HCT116 (cell line): ENCODE data around the gene GPR12. TPM values are rescaled to one million over a fixed set of nuclear protein-coding genes. Genes with fewer than 3 reads are reported as not detected.

Experiments
- ATAC-seq: fragments of 200-7000 bp; cut with Tn5 transposase; 2 replicates; pipeline ENCODE4 v1.9.1; 2020; ENCODE audit warnings: mild to moderate bottlenecking, moderate library complexity
- BruUV-seq: library from RNA; stranded (reverse); fragments of 400-500 nt; replicated peaks from 2 replicates; lab custom pipeline; 2021; lab: Mats Ljungman, UMichigan
- CTCF ChIA-PET: fragments of 300-600 bp; sonication (Branson Sonifier 250); formaldehyde crosslinking; loops from one replicate; lab custom pipeline; 2021; ENCODE audit warnings: antibody characterized with exemption; lab: Charles Lee
- POLR2A ChIA-PET: fragments of 300-600, 350-600 bp; sonication (Branson Sonifier 250); formaldehyde crosslinking; loops from one replicate; lab custom pipeline; 2021; ENCODE audit warnings: antibody characterized with exemption; lab: Charles Lee
- RAD21 ChIA-PET, 2 experiments: fragments of 300-600 bp; sonication (Branson Sonifier 250); formaldehyde crosslinking; loops; one replicate each; lab custom pipeline; 2023; ENCODE audit warnings: low total read pairs in 2 of 2; ENCODE audit not compliant: uncharacterized antibody in 2 of 2, unreplicated experiment in 2 of 2, low non-redundant PET in 1 of 2; lab: Charles Lee
- DNase-seq: peaks from one replicate; pipeline ENCODE4 v3.0.0-alpha.2; 2010; ENCODE audit warnings: low read depth, low spot score
- H2AFZ ChIP-seq: fragments of 200-600 bp; shearing (Covaris generic), sonication (generic); 2 replicates; pipeline ENCODE4 v1.6.1; 2017; ENCODE audit warnings: low read depth, mixed run types, mixed read lengths, antibody characterized with exemption, low read length; ENCODE audit not compliant: poor library complexity, severe bottlenecking
- H3K27ac ChIP-seq: 2 replicates; pipeline ENCODE4 v1.5.1; 2012; ENCODE audit warnings: low read depth, low read length
- H3K27me3 ChIP-seq: fragments of 200-600 bp; sonication (generic); 2 replicates; pipeline ENCODE4 v1.6.1; 2016; ENCODE audit warnings: mixed run types, low read length, mixed read lengths; ENCODE audit not compliant: insufficient read depth
- H3K36me3 ChIP-seq, 2 experiments: fragments of 200-500 bp in 1 of 2; fragments of 200-600 bp in 1 of 2; sonication (Bioruptor generic) in 1 of 2; sonication (generic) in 1 of 2; 2 replicates each; pipeline versions ENCODE4 v1.5.1 to v1.6.1; 2014 to 2016; ENCODE audit warnings: low read length in 2 of 2, inconsistent platforms in 1 of 2, mixed read lengths in 1 of 2, mixed run types in 1 of 2; ENCODE audit not compliant: insufficient read depth in 2 of 2, control insufficient read depth in 1 of 2
- H3K4me1 ChIP-seq, 2 experiments: fragments of 200-600 bp in 1 of 2; sonication (generic) in 1 of 2; 2 replicates each; pipeline versions ENCODE4 v1.5.1 to v1.6.1; 2012 to 2017; ENCODE audit warnings: low read length in 2 of 2, inconsistent platforms in 1 of 2, mild to moderate bottlenecking in 1 of 2, mixed read lengths in 1 of 2, mixed run types in 1 of 2, moderate library complexity in 1 of 2; ENCODE audit not compliant: insufficient read depth in 2 of 2, control insufficient read depth in 1 of 2
- H3K4me2 ChIP-seq: fragments of 200-600 bp; sonication (generic); 2 replicates; pipeline ENCODE4 v1.6.1; 2017; ENCODE audit warnings: mixed run types, low read length, mixed read lengths
- H3K4me3 ChIP-seq, 2 experiments: fragments of 200-600 bp in 1 of 2; sonication (generic) in 1 of 2; replicated peaks in 1 of 2; 2 replicates each; pipeline ENCODE4 v1.5.1; 2011 to 2016; ENCODE audit warnings: low read length in 2 of 2, control low read depth in 1 of 2, low read depth in 1 of 2, mild to moderate bottlenecking in 1 of 2, mixed read lengths in 1 of 2, mixed run types in 1 of 2
- H3K79me2 ChIP-seq: fragments of 200-600 bp; sonication (generic); 2 replicates; pipeline ENCODE4 v1.6.1; 2017; ENCODE audit warnings: mild to moderate bottlenecking, mixed run types, low read length, moderate library complexity, mixed read lengths; ENCODE audit not compliant: insufficient read depth
- H3K9ac ChIP-seq: fragments of 200-600 bp; sonication (generic); 2 replicates; pipeline ENCODE4 v1.6.1; 2016; ENCODE audit warnings: low read length, mixed read lengths
- H3K9me2 ChIP-seq: fragments of 200-600 bp; sonication (generic), shearing (Covaris generic); 2 replicates; pipeline ENCODE4 v1.6.1; 2017; ENCODE audit warnings: mixed run types, mild to moderate bottlenecking, moderate library complexity; ENCODE audit not compliant: insufficient read depth
- H3K9me3 ChIP-seq, 2 experiments: fragments of 200-500 bp in 1 of 2; fragments of 200-600 bp in 1 of 2; sonication (Bioruptor generic) in 1 of 2; sonication (generic) in 1 of 2; 2 replicates each; pipeline ENCODE4 v1.6.1; 2014 to 2017; ENCODE audit warnings: low read length in 2 of 2, mixed read lengths in 2 of 2, inconsistent platforms in 1 of 2, low read depth in 1 of 2, mild to moderate bottlenecking in 1 of 2, mixed run types in 1 of 2, moderate library complexity in 1 of 2; ENCODE audit not compliant: control insufficient read depth in 1 of 2, insufficient read depth in 1 of 2
- H4K20me1 ChIP-seq: fragments of 200-600 bp; sonication (generic), shearing (Covaris generic); 2 replicates; pipeline ENCODE4 v1.6.1; 2017; ENCODE audit warnings: mixed run types, mild to moderate bottlenecking, moderate library complexity; ENCODE audit not compliant: insufficient read depth
- ATF3 ChIP-seq: IDR thresholded peaks from 2 replicates; pipeline ENCODE4 v1.6.1; 2012
- CEBPB ChIP-seq: IDR thresholded peaks from 2 replicates; pipeline ENCODE4 v1.6.1; 2012; ENCODE audit warnings: low read depth
- CTCF ChIP-seq, 3 experiments: fragments of 200-600 bp in 1 of 3; sonication (generic) in 1 of 3; IDR thresholded peaks in 2 of 3; conservative IDR thresholded peaks in 1 of 3; 2 replicates each; pipeline ENCODE4 v1.5.1; 2012 to 2017; ENCODE audit warnings: low read depth in 2 of 3, low read length in 2 of 3, antibody characterized with exemption in 1 of 3, borderline replicate concordance in 1 of 3, control low read depth in 1 of 3, mild to moderate bottlenecking in 1 of 3, mixed read lengths in 1 of 3, mixed run types in 1 of 3, moderate library complexity in 1 of 3; ENCODE audit not compliant: insufficient read depth in 1 of 3
- EGR1 ChIP-seq: IDR thresholded peaks from 2 replicates; pipeline ENCODE4 v1.6.1; 2012; ENCODE audit warnings: low read depth
- ELF1 ChIP-seq: IDR thresholded peaks from 2 replicates; pipeline ENCODE4 v1.6.1; 2012; ENCODE audit warnings: low read depth, borderline replicate concordance
- EZH2 ChIP-seq: fragments of 200-600 bp; sonication (generic); IDR thresholded peaks from 2 replicates; pipeline ENCODE4 v1.6.1; 2017; ENCODE audit warnings: antibody characterized with exemption, mixed run types
- EZH2phosphoT487 ChIP-seq: fragments of 200-600 bp; IDR thresholded peaks from 2 replicates; pipeline ENCODE4 v1.6.1; 2018; ENCODE audit warnings: antibody characterized with exemption, borderline replicate concordance
- FOSL1 ChIP-seq: IDR thresholded peaks from 2 replicates; pipeline ENCODE4 v1.6.1; 2012; ENCODE audit warnings: low read depth
- JUND ChIP-seq: IDR thresholded peaks from 2 replicates; pipeline ENCODE4 v1.6.1; 2012
- POLR2A ChIP-seq: IDR thresholded peaks from 2 replicates; pipeline ENCODE4 v1.7.0; 2011; ENCODE audit warnings: borderline replicate concordance; ENCODE audit not compliant: insufficient read depth, insufficient read length; ENCODE audit errors: extremely low read depth
- POLR2AphosphoS5 ChIP-seq: IDR thresholded peaks from 2 replicates; pipeline ENCODE4 v1.6.1; 2011; ENCODE audit warnings: mild to moderate bottlenecking, low read depth, low read length, moderate library complexity
- TCF7L2 ChIP-seq: IDR thresholded peaks from 2 replicates; pipeline ENCODE4 v1.7.0; 2011; ENCODE audit warnings: borderline replicate concordance, inconsistent platforms; ENCODE audit not compliant: insufficient read depth, insufficient read length; ENCODE audit errors: extremely low read depth
- YY1 ChIP-seq: IDR thresholded peaks from 2 replicates; pipeline ENCODE4 v1.6.1; 2011; ENCODE audit warnings: low read length, low read depth, moderate library complexity, mild to moderate bottlenecking; ENCODE audit not compliant: insufficient replicate concordance; ENCODE audit errors: extremely low read depth
- ZNF274 ChIP-seq: fragments of 200-500 bp; sonication (Bioruptor generic); IDR thresholded peaks from 2 replicates; pipeline ENCODE4 v1.6.1; 2014; ENCODE audit warnings: mild to moderate bottlenecking, low read depth, low read length, inconsistent platforms
- intact Hi-C: fragments of 100-400 bp; cut with micrococcal nuclease; formaldehyde crosslinking; loops from 2 replicates; pipeline ENCODE4 v1.10.0; 2022
- total RNA-seq: library from RNA; stranded (reverse); gene quantifications from one replicate; pipeline ENCODE4 v1.2.1, GENCODE V29; 2021; ENCODE audit not compliant: unreplicated experiment
- TF ChIP-seq, protein P1 (sequence below): IDR thresholded peaks from 2 replicates; pipeline ENCODE4 v1.6.1; 2012; ENCODE audit warnings: low read depth
- TF ChIP-seq, protein P2 (sequence below): IDR thresholded peaks from 2 replicates; pipeline ENCODE4 v1.6.1; 2012

The GPR12 gene
- total RNA-seq, 1 experiment from 2014 or later, result not detected

- no TSS peak for BruUV-seq
- H3K9me3 ChIP-seq, result no peaks in the 10 kb centered on the region
- CTCF ChIA-PET, result interaction anchor here (1.1 to 1.2 kb wide), 2 partner anchors 162 to 218 kb away, joined by 3 read pairs; no protein-coding TSS in a partner anchor
- intact Hi-C loops, result no loop called here
- no peak overlapping the region for H3K4me3 ChIP-seq
- H3K27ac ChIP-seq, result no peak overlapping the region
- H3K9ac ChIP-seq, result no peak overlapping the region
- no peak overlapping the region for H2AFZ ChIP-seq
- H3K79me2 ChIP-seq, result no peaks in the 10 kb centered on the region
- POLR2A ChIA-PET, result no interaction called here
- H3K27me3 ChIP-seq, result 0 out of 2 replicates have a peak, but pooled peaks cover 12% of the 10 kb centered on the region
- H4K20me1 ChIP-seq, result no peaks in the 10 kb centered on the region
- RAD21 ChIA-PET, result no interaction called here
- ATAC-seq, result no peak
- no peaks in the 10 kb centered on the region for H3K4me1 ChIP-seq
- H3K9me2 ChIP-seq, result no peaks in the 10 kb centered on the region
- DNase-seq, result no peak
- H3K36me3 ChIP-seq, result no peaks in the 10 kb centered on the region
- H3K4me2 ChIP-seq, result no peak overlapping the region
- no peak for TF ChIP-seq EGR1
- TF ChIP-seq CEBPB, result no peak
- no peak for TF ChIP-seq POLR2AphosphoS5
- no peak for TF ChIP-seq CTCF (IDR thresholded peaks at IDR 0.05 in 2 of 3, conservative IDR thresholded peaks at IDR 0.05 in 1 of 3; ENCODE audit: borderline replicate concordance in 1 of 3, insufficient read depth in 1 of 3, low read depth in 2 of 3, low read length in 2 of 3)
- TF ChIP-seq FOSL1, result no peak
- no peak for TF ChIP-seq JUND
- no peak for TF ChIP-seq TCF7L2
- TF ChIP-seq, protein P1, sequence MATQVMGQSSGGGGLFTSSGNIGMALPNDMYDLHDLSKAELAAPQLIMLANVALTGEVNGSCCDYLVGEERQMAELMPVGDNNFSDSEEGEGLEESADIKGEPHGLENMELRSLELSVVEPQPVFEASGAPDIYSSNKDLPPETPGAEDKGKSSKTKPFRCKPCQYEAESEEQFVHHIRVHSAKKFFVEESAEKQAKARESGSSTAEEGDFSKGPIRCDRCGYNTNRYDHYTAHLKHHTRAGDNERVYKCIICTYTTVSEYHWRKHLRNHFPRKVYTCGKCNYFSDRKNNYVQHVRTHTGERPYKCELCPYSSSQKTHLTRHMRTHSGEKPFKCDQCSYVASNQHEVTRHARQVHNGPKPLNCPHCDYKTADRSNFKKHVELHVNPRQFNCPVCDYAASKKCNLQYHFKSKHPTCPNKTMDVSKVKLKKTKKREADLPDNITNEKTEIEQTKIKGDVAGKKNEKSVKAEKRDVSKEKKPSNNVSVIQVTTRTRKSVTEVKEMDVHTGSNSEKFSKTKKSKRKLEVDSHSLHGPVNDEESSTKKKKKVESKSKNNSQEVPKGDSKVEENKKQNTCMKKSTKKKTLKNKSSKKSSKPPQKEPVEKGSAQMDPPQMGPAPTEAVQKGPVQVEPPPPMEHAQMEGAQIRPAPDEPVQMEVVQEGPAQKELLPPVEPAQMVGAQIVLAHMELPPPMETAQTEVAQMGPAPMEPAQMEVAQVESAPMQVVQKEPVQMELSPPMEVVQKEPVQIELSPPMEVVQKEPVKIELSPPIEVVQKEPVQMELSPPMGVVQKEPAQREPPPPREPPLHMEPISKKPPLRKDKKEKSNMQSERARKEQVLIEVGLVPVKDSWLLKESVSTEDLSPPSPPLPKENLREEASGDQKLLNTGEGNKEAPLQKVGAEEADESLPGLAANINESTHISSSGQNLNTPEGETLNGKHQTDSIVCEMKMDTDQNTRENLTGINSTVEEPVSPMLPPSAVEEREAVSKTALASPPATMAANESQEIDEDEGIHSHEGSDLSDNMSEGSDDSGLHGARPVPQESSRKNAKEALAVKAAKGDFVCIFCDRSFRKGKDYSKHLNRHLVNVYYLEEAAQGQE, result no peak
- no peak for TF ChIP-seq ATF3
- TF ChIP-seq YY1, result no peak
- no peak for TF ChIP-seq EZH2phosphoT487
- TF ChIP-seq, protein P2, sequence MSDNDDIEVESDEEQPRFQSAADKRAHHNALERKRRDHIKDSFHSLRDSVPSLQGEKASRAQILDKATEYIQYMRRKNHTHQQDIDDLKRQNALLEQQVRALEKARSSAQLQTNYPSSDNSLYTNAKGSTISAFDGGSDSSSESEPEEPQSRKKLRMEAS, result no peak
- no peak for TF ChIP-seq POLR2A
- TF ChIP-seq ELF1, result no peak
- TF ChIP-seq EZH2, result no peak
- TF ChIP-seq ZNF274, result no peak
These were observed 49.4 kb downstream of the GPR12 start for GRCh38 chr13:26711211-26711610.
